Left ventricle myocardium inferior (tissue), 1 donor: ENCODE results near the gene RABIF. TPM values are rescaled to one million over a fixed set of nuclear protein-coding genes. Genes with fewer than 3 reads are reported as not detected.

Experiments
- DNase-seq: peaks from one replicate; pipeline ENCODE4 v3.0.0-alpha.2; 2020
- H3K27ac ChIP-seq: fragments of 200-600 bp; replicated peaks from 2 replicates; pipeline ENCODE4 v1.8.0; 2021
- H3K27me3 ChIP-seq: fragments of 200-600 bp; 2 replicates; pipeline ENCODE4 v1.8.0; 2021; ENCODE audit warnings: low read depth
- H3K36me3 ChIP-seq: fragments of 200-600 bp; 2 replicates; pipeline ENCODE4 v1.8.0; 2021
- H3K4me1 ChIP-seq: fragments of 200-600 bp; 2 replicates; pipeline ENCODE4 v1.8.0; 2021
- H3K4me3 ChIP-seq: fragments of 200-600 bp; 2 replicates; pipeline ENCODE4 v1.8.0; 2021; ENCODE audit warnings: mild to moderate bottlenecking, moderate library complexity
- H3K9me3 ChIP-seq: fragments of 200-600 bp; replicated peaks from 2 replicates; pipeline ENCODE4 v1.8.0; 2021
- CTCF ChIP-seq: fragments of 200-600 bp; IDR thresholded peaks from 2 replicates; pipeline ENCODE4 v1.8.0; 2021; ENCODE audit warnings: antibody characterized with exemption, mild to moderate bottlenecking, borderline replicate concordance
- intact Hi-C: fragments of 100-400 bp; cut with micrococcal nuclease; formaldehyde crosslinking; loops from one replicate; pipeline ENCODE4 v1.11.0; 2022
- total RNA-seq: library from RNA; stranded (reverse); fragmentation: NEBNext Ultra II Directional; extraction: Animal tissue kit (Norgen Biotek cat#: 25700); gene quantifications from one replicate; pipeline ENCODE4 v1.2.1, GENCODE V29; 2021
- donor health status: DM: no; HTN: yes; CAD: no; lungs with severe emphysema.

RABIF gene
- total RNA-seq, 1 donor from 2014 or later = 5.4 TPM

- Histone ChIP-seq H3K4me3 (no peak overlapping the region), H3K36me3 (no peaks in the 10 kb centered on the region), H3K27me3 (no peaks in the 10 kb centered on the region), H3K27ac (no peak overlapping the region), H3K9me3 (no peaks in the 10 kb centered on the region), H3K4me1 (no peaks in the 10 kb centered on the region)
- no peak for DNase-seq
- intact Hi-C loops = no loop called here
- no peak for TF ChIP-seq CTCF
Measured at GRCh38 chr1:202848191-202848542, 40.8 kb downstream of the RABIF start.

- no peaks in the 10 kb centered on the region for H3K4me1 ChIP-seq
- no peak for DNase-seq
- no peak for TF ChIP-seq CTCF
- no peaks in the 10 kb centered on the region for H3K9me3 ChIP-seq
- intact Hi-C loops = no loop called here
- no peak overlapping the region for H3K4me3 ChIP-seq
- no peaks in the 10 kb centered on the region for H3K36me3 ChIP-seq
- H3K27ac ChIP-seq = no peak overlapping the region
- no peaks in the 10 kb centered on the region for H3K27me3 ChIP-seq
Measured at GRCh38 chr1:202844935-202845334, 44.0 kb downstream of the RABIF start.

GRCh38 chr1:202844259-202844658 is 44.7 kb downstream of the RABIF start:
- H3K36me3 ChIP-seq = no peaks in the 10 kb centered on the region
- H3K9me3 ChIP-seq = no peaks in the 10 kb centered on the region
- no peak overlapping the region for H3K4me3 ChIP-seq
- DNase-seq = no peak
- intact Hi-C loops = no loop called here
- no peaks in the 10 kb centered on the region for H3K27me3 ChIP-seq
- no peaks in the 10 kb centered on the region for H3K4me1 ChIP-seq
- H3K27ac ChIP-seq = no peak overlapping the region
- TF ChIP-seq CTCF = no peak

- Histone ChIP-seq H3K4me3 (no peak overlapping the region), H3K9me3 (no peaks in the 10 kb centered on the region), H3K36me3 (no peaks in the 10 kb centered on the region), H3K4me1 (no peaks in the 10 kb centered on the region), H3K27me3 (no peaks in the 10 kb centered on the region), H3K27ac (no peak overlapping the region)
- TF ChIP-seq CTCF = no peak
- no peak for DNase-seq
- intact Hi-C loops = no loop called here
Measured at GRCh38 chr1:202843081-202843480, 45.9 kb downstream of the RABIF start.

GRCh38 chr1:202837746-202838262 is 51.1 kb downstream of the RABIF start:
- no peak for TF ChIP-seq CTCF
- no peak overlapping the region for H3K4me3 ChIP-seq
- no peak overlapping the region for H3K27ac ChIP-seq
- no peak for DNase-seq
- no peaks in the 10 kb centered on the region for H3K4me1 ChIP-seq
- no peaks in the 10 kb centered on the region for H3K36me3 ChIP-seq
- intact Hi-C loops = no loop called here
- H3K27me3 ChIP-seq = peaks cover 6% of the 10 kb centered on the region
- no peaks in the 10 kb centered on the region for H3K9me3 ChIP-seq
